ENCODE data around the gene DENND6A. TPM values are rescaled to one million over a fixed set of nuclear protein-coding genes. Genes with fewer than 3 reads are reported as not detected.

The DENND6A gene
- total RNA-seq, 1 experiment from 2014 or later = 21.8 TPM

- no peak overlapping the region for H3K4me3 ChIP-seq (ENCODE audit: low read depth, low read length)
- CTCF ChIA-PET = no interaction called here
- intact Hi-C loops (cut with micrococcal nuclease; ENCODE audit: unreplicated experiment) = no loop called here
Measured at GRCh38 chr3:57731311-57731710, 38.4 kb upstream of the DENND6A start.

GRCh38 chr3:57730682-57731081 is 37.8 kb upstream of the DENND6A start:
- DNase-seq = no peak
- H3K27me3 Mint-ChIP-seq (ENCODE audit: insufficient read depth, unreplicated experiment) = no peaks in the 10 kb centered on the region
- H3K27me3 ChIP-seq (replicated peaks; ENCODE audit: control insufficient read depth, insufficient read depth, low read length) = no peaks in the 10 kb centered on the region
- no peak overlapping the region for H3K27ac Mint-ChIP-seq (ENCODE audit: unreplicated experiment)
- H3K9me3 Mint-ChIP-seq (ENCODE audit: unreplicated experiment) = no peaks in the 10 kb centered on the region
- H3K9me3 ChIP-seq = no peaks in the 10 kb centered on the region
- intact Hi-C loops (cut with micrococcal nuclease; ENCODE audit: unreplicated experiment) = no loop called here
- TF ChIP-seq CTCF (IDR thresholded peaks at IDR 0.05; ENCODE audit: insufficient read depth in 1 of 2, low read depth in 1 of 2, low read length in 1 of 2, severe bottlenecking in 1 of 2, unreplicated experiment in 1 of 2) = no peak
- H3K4me1 ChIP-seq = peaks cover 4% of the 10 kb centered on the region; the same call in 1 of the 2 replicates
- CTCF ChIA-PET = no interaction called here
- no TSS peak for BruUV-seq (replicated peaks)
- peaks cover 15% of the 10 kb centered on the region for H3K4me1 Mint-ChIP-seq (ENCODE audit: low read depth, unreplicated experiment)
- no peak overlapping the region for H3K4me3 Mint-ChIP-seq (ENCODE audit: unreplicated experiment)
- POLR2A ChIA-PET = no interaction called here
- no peaks in the 10 kb centered on the region for H3K36me3 Mint-ChIP-seq (ENCODE audit: insufficient read depth, unreplicated experiment)
- H3K36me3 ChIP-seq (ENCODE audit: control insufficient read depth, insufficient read depth, low read length) = no peaks in the 10 kb centered on the region
- H3K4me3 ChIP-seq (ENCODE audit: low read depth, low read length) = no peak overlapping the region

More at GRCh38 chr3:57731311-57731710, 38.4 kb upstream of the DENND6A start:
- no peak for DNase-seq
- BruUV-seq (replicated peaks) = no TSS peak
- Mint-ChIP-seq H3K36me3 (ENCODE audit: insufficient read depth, unreplicated experiment) (no peaks in the 10 kb centered on the region), H3K9me3 (ENCODE audit: unreplicated experiment) (no peaks in the 10 kb centered on the region), H3K27me3 (ENCODE audit: insufficient read depth, unreplicated experiment) (no peaks in the 10 kb centered on the region), H3K27ac (ENCODE audit: unreplicated experiment) (no peak overlapping the region), H3K4me1 (ENCODE audit: low read depth, unreplicated experiment) (peaks cover 15% of the 10 kb centered on the region), H3K4me3 (ENCODE audit: unreplicated experiment) (no peak overlapping the region)
- POLR2A ChIA-PET = no interaction called here
- Histone ChIP-seq H3K27me3 (replicated peaks; ENCODE audit: control insufficient read depth, insufficient read depth, low read length) (no peaks in the 10 kb centered on the region), H3K36me3 (ENCODE audit: control insufficient read depth, insufficient read depth, low read length) (no peaks in the 10 kb centered on the region), H3K4me1 (peaks cover 4% of the 10 kb centered on the region; the same call in 1 of the 2 replicates), H3K9me3 (no peaks in the 10 kb centered on the region)
- no peak for TF ChIP-seq CTCF (IDR thresholded peaks at IDR 0.05; ENCODE audit: insufficient read depth in 1 of 2, low read depth in 1 of 2, low read length in 1 of 2, severe bottlenecking in 1 of 2, unreplicated experiment in 1 of 2)

GRCh38 chr3:57729334-57730045 is 36.6 kb upstream of the DENND6A start:
- no peak overlapping the region for H3K27ac Mint-ChIP-seq (ENCODE audit: unreplicated experiment)
- Histone ChIP-seq H3K4me3 (ENCODE audit: low read depth, low read length) (no peak overlapping the region), H3K4me1 (peaks cover 4% of the 10 kb centered on the region; the same call in 1 of the 2 replicates), H3K9me3 (no peaks in the 10 kb centered on the region), H3K36me3 (ENCODE audit: control insufficient read depth, insufficient read depth, low read length) (no peaks in the 10 kb centered on the region), H3K27me3 (replicated peaks; ENCODE audit: control insufficient read depth, insufficient read depth, low read length) (no peaks in the 10 kb centered on the region)
- ChIA-PET CTCF (no interaction called here), POLR2A (interaction anchor here (0.6 kb wide), 1 partner anchor 268 kb away, joined by 3 read pairs; no protein-coding TSS in a partner anchor)
- intact Hi-C loops (cut with micrococcal nuclease; ENCODE audit: unreplicated experiment) = loop anchor here (2.0 kb wide), 1 partner anchor 33 kb away; no protein-coding TSS in a partner anchor
- TF ChIP-seq CTCF (IDR thresholded peaks at IDR 0.05; ENCODE audit: insufficient read depth in 1 of 2, low read depth in 1 of 2, low read length in 1 of 2, severe bottlenecking in 1 of 2, unreplicated experiment in 1 of 2) = no peak
- peak; percentile 39 to 41 for DNase-seq
- peaks cover 15% of the 10 kb centered on the region for H3K4me1 Mint-ChIP-seq (ENCODE audit: low read depth, unreplicated experiment)
- BruUV-seq (replicated peaks) = no TSS peak
- no peaks in the 10 kb centered on the region for H3K36me3 Mint-ChIP-seq (ENCODE audit: insufficient read depth, unreplicated experiment)
- no peaks in the 10 kb centered on the region for H3K9me3 Mint-ChIP-seq (ENCODE audit: unreplicated experiment)
- peak overlapping the region; percentile 7 for H3K4me3 Mint-ChIP-seq (ENCODE audit: unreplicated experiment)
- no peaks in the 10 kb centered on the region for H3K27me3 Mint-ChIP-seq (ENCODE audit: insufficient read depth, unreplicated experiment)
